ENCODE measurements around the gene SERPINA3.

Gene SERPINA3

GRCh38 chr14:94583557-94583956 lies 28.6 kb upstream of the SERPINA3 start:
- Histone ChIP-seq H3K4me1 (ENCODE audit: control insufficient read depth in 5 of 5, insufficient read depth in 5 of 5, low read length in 5 of 5) (peaks cover 0 to 20% (median 13%) of the 10 kb centered on the region in 5 donors), H3K36me3 (ENCODE audit: control insufficient read depth in 5 of 5, insufficient read depth in 5 of 5, low read length in 5 of 5) (no peaks in the 10 kb centered on the region), H3K9me3 (ENCODE audit: control insufficient read depth in 5 of 5, low read length in 5 of 5) (no peaks in the 10 kb centered on the region), H3K9ac (ENCODE audit: low read length in 5 of 5) (no peak overlapping the region), H3K4me3 (ENCODE audit: low read depth in 1 of 5, low read length in 5 of 5) (no peak overlapping the region), H3K27ac (ENCODE audit: low read depth, low read length) (no peak overlapping the region), H3K27me3 (ENCODE audit: control insufficient read depth in 5 of 5, insufficient read depth in 4 of 5, low read length in 5 of 5) (peaks cover 0 to 12% (median 2%) of the 10 kb centered on the region in 5 donors)

- H3K9ac ChIP-seq (ENCODE audit: low read length in 5 of 5) = no peak overlapping the region
- no peak overlapping the region for H3K27ac ChIP-seq (ENCODE audit: low read depth, low read length)
Observed at GRCh38 chr14:94584591-94585280, 27.5 kb upstream of the SERPINA3 start.

GRCh38 chr14:94586635-94587034 lies 25.6 kb upstream of the SERPINA3 start:
- Histone ChIP-seq H3K9me3 (ENCODE audit: control insufficient read depth in 5 of 5, low read length in 5 of 5) (no peaks in the 10 kb centered on the region), H3K4me1 (ENCODE audit: control insufficient read depth in 5 of 5, insufficient read depth in 5 of 5, low read length in 5 of 5) (peaks cover 0 to 8% (median under 1%) of the 10 kb centered on the region in 5 donors), H3K4me3 (ENCODE audit: low read depth in 1 of 5, low read length in 5 of 5) (no peak overlapping the region), H3K9ac (ENCODE audit: low read length in 5 of 5) (no peak overlapping the region), H3K36me3 (ENCODE audit: control insufficient read depth in 5 of 5, insufficient read depth in 5 of 5, low read length in 5 of 5) (no peaks in the 10 kb centered on the region), H3K27ac (ENCODE audit: low read depth, low read length) (no peak overlapping the region), H3K27me3 (ENCODE audit: control insufficient read depth in 5 of 5, insufficient read depth in 4 of 5, low read length in 5 of 5) (peaks cover 0 to 3% (median 0%) of the 10 kb centered on the region in 5 donors)

More at GRCh38 chr14:94584591-94585280, 27.5 kb upstream of the SERPINA3 start:
- no peaks in the 10 kb centered on the region for H3K36me3 ChIP-seq (ENCODE audit: control insufficient read depth in 5 of 5, insufficient read depth in 5 of 5, low read length in 5 of 5)
- H3K9me3 ChIP-seq (ENCODE audit: control insufficient read depth in 5 of 5, low read length in 5 of 5) = no peaks in the 10 kb centered on the region
- peaks cover 0 to 9% (median 2%) of the 10 kb centered on the region in 5 donors for H3K27me3 ChIP-seq (ENCODE audit: control insufficient read depth in 5 of 5, insufficient read depth in 4 of 5, low read length in 5 of 5)
- H3K4me1 ChIP-seq (ENCODE audit: control insufficient read depth in 5 of 5, insufficient read depth in 5 of 5, low read length in 5 of 5) = peaks cover 0 to 20% (median 13%) of the 10 kb centered on the region in 5 donors
- no peak overlapping the region for H3K4me3 ChIP-seq (ENCODE audit: low read depth in 1 of 5, low read length in 5 of 5)

GRCh38 chr14:94588311-94588710 lies 23.9 kb upstream of the SERPINA3 start:
- Histone ChIP-seq H3K9me3 (ENCODE audit: control insufficient read depth in 5 of 5, low read length in 5 of 5) (no peaks in the 10 kb centered on the region), H3K27ac (ENCODE audit: low read depth, low read length) (no peak overlapping the region), H3K36me3 (ENCODE audit: control insufficient read depth in 5 of 5, insufficient read depth in 5 of 5, low read length in 5 of 5) (no peaks in the 10 kb centered on the region), H3K4me3 (ENCODE audit: low read depth in 1 of 5, low read length in 5 of 5) (no peak overlapping the region), H3K27me3 (ENCODE audit: control insufficient read depth in 5 of 5, insufficient read depth in 4 of 5, low read length in 5 of 5) (peaks cover 0 to 3% (median 0%) of the 10 kb centered on the region in 5 donors), H3K4me1 (ENCODE audit: control insufficient read depth in 5 of 5, insufficient read depth in 5 of 5, low read length in 5 of 5) (peaks cover 0 to 7% (median 0%) of the 10 kb centered on the region in 5 donors), H3K9ac (ENCODE audit: low read length in 5 of 5) (no peak overlapping the region)

GRCh38 chr14:94591073-94591472 lies 21.1 kb upstream of the SERPINA3 start:
- Histone ChIP-seq H3K4me1 (ENCODE audit: control insufficient read depth in 5 of 5, insufficient read depth in 5 of 5, low read length in 5 of 5) (no peaks in the 10 kb centered on the region), H3K9ac (ENCODE audit: low read length in 5 of 5) (no peak overlapping the region), H3K4me3 (ENCODE audit: low read depth in 1 of 5, low read length in 5 of 5) (no peak overlapping the region), H3K36me3 (ENCODE audit: control insufficient read depth in 5 of 5, insufficient read depth in 5 of 5, low read length in 5 of 5) (no peaks in the 10 kb centered on the region), H3K27me3 (ENCODE audit: control insufficient read depth in 5 of 5, insufficient read depth in 4 of 5, low read length in 5 of 5) (peaks cover 0 to 7% (median 0%) of the 10 kb centered on the region in 5 donors), H3K9me3 (ENCODE audit: control insufficient read depth in 5 of 5, low read length in 5 of 5) (no peaks in the 10 kb centered on the region), H3K27ac (ENCODE audit: low read depth, low read length) (no peak overlapping the region)

GRCh38 chr14:94591871-94592270 lies 20.3 kb upstream of the SERPINA3 start:
- peaks cover 0 to 7% (median 0%) of the 10 kb centered on the region in 5 donors for H3K27me3 ChIP-seq (ENCODE audit: control insufficient read depth in 5 of 5, insufficient read depth in 4 of 5, low read length in 5 of 5)
- no peak overlapping the region for H3K4me3 ChIP-seq (ENCODE audit: low read depth in 1 of 5, low read length in 5 of 5)
- H3K9me3 ChIP-seq (ENCODE audit: control insufficient read depth in 5 of 5, low read length in 5 of 5) = no peaks in the 10 kb centered on the region
- H3K27ac ChIP-seq (ENCODE audit: low read depth, low read length) = no peak overlapping the region
- H3K36me3 ChIP-seq (ENCODE audit: control insufficient read depth in 5 of 5, insufficient read depth in 5 of 5, low read length in 5 of 5) = no peaks in the 10 kb centered on the region
- H3K4me1 ChIP-seq (ENCODE audit: control insufficient read depth in 5 of 5, insufficient read depth in 5 of 5, low read length in 5 of 5) = no peaks in the 10 kb centered on the region
- H3K9ac ChIP-seq (ENCODE audit: low read length in 5 of 5) = no peak overlapping the region

DNA sequence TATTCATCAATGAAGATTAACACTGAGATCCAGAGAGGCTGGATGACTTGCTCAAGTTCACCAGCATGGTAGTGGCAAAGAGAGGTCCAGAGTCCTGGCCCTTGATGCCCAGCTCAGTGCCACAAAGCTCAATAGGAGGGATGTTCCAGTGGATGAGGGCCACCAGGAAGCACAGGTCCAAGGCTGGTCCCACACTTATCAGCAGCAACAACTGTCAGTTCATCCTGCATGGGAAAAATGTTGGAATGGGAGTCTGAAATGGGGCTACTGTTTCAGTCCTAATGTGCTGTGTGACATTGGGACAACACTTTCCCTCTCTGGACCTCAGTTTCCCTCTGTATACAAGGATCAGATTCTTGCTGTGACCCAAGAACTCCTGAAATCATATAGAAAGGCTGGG lies 19.7 kb upstream of the SERPINA3 start:
- Histone ChIP-seq H3K9ac (ENCODE audit: low read length in 5 of 5) (no peak overlapping the region), H3K27ac (ENCODE audit: low read depth, low read length) (no peak overlapping the region), H3K27me3 (ENCODE audit: control insufficient read depth in 5 of 5, insufficient read depth in 4 of 5, low read length in 5 of 5) (peaks cover 0 to 7% (median 0%) of the 10 kb centered on the region in 5 donors), H3K4me3 (ENCODE audit: low read depth in 1 of 5, low read length in 5 of 5) (no peak overlapping the region), H3K36me3 (ENCODE audit: control insufficient read depth in 5 of 5, insufficient read depth in 5 of 5, low read length in 5 of 5) (no peaks in the 10 kb centered on the region), H3K9me3 (ENCODE audit: control insufficient read depth in 5 of 5, low read length in 5 of 5) (no peaks in the 10 kb centered on the region), H3K4me1 (ENCODE audit: control insufficient read depth in 5 of 5, insufficient read depth in 5 of 5, low read length in 5 of 5) (no peaks in the 10 kb centered on the region)

DNA sequence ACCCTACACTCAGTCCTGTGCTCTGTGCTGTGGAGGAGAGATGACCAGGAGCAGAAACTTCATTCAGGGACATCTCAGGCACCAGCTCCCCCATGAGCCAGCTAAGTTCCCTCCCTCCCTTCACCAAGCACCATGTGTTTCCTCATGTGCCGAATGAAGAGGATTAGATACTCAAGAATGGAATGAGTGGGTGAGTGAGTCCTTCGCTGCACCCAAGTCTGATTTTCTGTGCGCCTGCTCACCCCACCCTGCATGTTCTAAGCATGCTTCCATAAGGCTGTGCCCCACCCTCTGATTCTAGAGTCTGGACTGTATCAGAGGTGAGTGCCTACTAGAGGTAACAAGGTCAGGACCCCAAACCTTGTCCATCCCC lies 18.8 kb upstream of the SERPINA3 start:
- H3K9me3 ChIP-seq (ENCODE audit: control insufficient read depth in 5 of 5, low read length in 5 of 5) = no peaks in the 10 kb centered on the region
- H3K27ac ChIP-seq (ENCODE audit: low read depth, low read length) = no peak overlapping the region

GRCh38 chr14:94593749-94594431 lies 18.3 kb upstream of the SERPINA3 start:
- Histone ChIP-seq H3K27me3 (ENCODE audit: control insufficient read depth in 5 of 5, insufficient read depth in 4 of 5, low read length in 5 of 5) (peaks cover 0 to 7% (median 4%) of the 10 kb centered on the region in 5 donors), H3K4me3 (ENCODE audit: low read depth in 1 of 5, low read length in 5 of 5) (no peak overlapping the region), H3K36me3 (ENCODE audit: control insufficient read depth in 5 of 5, insufficient read depth in 5 of 5, low read length in 5 of 5) (no peaks in the 10 kb centered on the region), H3K9ac (ENCODE audit: low read length in 5 of 5) (no peak overlapping the region), H3K27ac (ENCODE audit: low read depth, low read length) (no peak overlapping the region), H3K9me3 (ENCODE audit: control insufficient read depth in 5 of 5, low read length in 5 of 5) (no peaks in the 10 kb centered on the region), H3K4me1 (ENCODE audit: control insufficient read depth in 5 of 5, insufficient read depth in 5 of 5, low read length in 5 of 5) (peaks cover 0 to 3% (median under 1%) of the 10 kb centered on the region in 5 donors)

More for the DNA sequence above, 18.8 kb upstream of the SERPINA3 start:
- Histone ChIP-seq H3K9ac (ENCODE audit: low read length in 5 of 5) (no peak overlapping the region), H3K36me3 (ENCODE audit: control insufficient read depth in 5 of 5, insufficient read depth in 5 of 5, low read length in 5 of 5) (no peaks in the 10 kb centered on the region), H3K4me3 (ENCODE audit: low read depth in 1 of 5, low read length in 5 of 5) (no peak overlapping the region), H3K4me1 (ENCODE audit: control insufficient read depth in 5 of 5, insufficient read depth in 5 of 5, low read length in 5 of 5) (no peaks in the 10 kb centered on the region), H3K27me3 (ENCODE audit: control insufficient read depth in 5 of 5, insufficient read depth in 4 of 5, low read length in 5 of 5) (peaks cover 0 to 7% (median 3%) of the 10 kb centered on the region in 5 donors)

DNA sequence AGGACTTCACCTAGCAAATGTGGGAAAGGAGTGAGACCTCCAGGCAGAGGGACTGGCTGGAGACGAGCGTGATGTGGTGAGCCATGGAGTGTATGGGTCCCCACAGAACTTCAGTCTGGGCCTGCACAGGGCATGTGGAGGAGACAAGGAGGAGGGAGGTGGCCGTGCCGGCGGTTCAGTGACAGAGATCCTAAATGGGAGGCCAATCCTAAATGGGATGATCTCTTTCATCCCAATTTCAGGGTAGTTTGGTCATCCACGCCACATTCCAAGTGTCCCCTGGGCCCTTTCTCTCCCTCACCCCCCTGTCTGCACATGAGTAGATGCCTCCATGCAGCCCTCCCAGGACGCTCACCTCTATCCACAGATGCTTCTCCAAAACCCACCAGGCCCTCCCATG lies 17.8 kb upstream of the SERPINA3 start:
- H3K36me3 ChIP-seq (ENCODE audit: control insufficient read depth in 5 of 5, insufficient read depth in 5 of 5, low read length in 5 of 5) = no peaks in the 10 kb centered on the region
- H3K27ac ChIP-seq (ENCODE audit: low read depth, low read length) = no peak overlapping the region
- no peak overlapping the region for H3K9ac ChIP-seq (ENCODE audit: low read length in 5 of 5)
- peaks cover 0 to 9% (median 6%) of the 10 kb centered on the region in 5 donors for H3K4me1 ChIP-seq (ENCODE audit: control insufficient read depth in 5 of 5, insufficient read depth in 5 of 5, low read length in 5 of 5)
- H3K27me3 ChIP-seq (ENCODE audit: control insufficient read depth in 5 of 5, insufficient read depth in 4 of 5, low read length in 5 of 5) = peaks cover 0 to 10% (median 4%) of the 10 kb centered on the region in 5 donors
- H3K4me3 ChIP-seq (ENCODE audit: low read depth in 1 of 5, low read length in 5 of 5) = no peak overlapping the region
- H3K9me3 ChIP-seq (ENCODE audit: control insufficient read depth in 5 of 5, low read length in 5 of 5) = no peaks in the 10 kb centered on the region
